AG09319 (cell line): ENCODE results near the gene SCAMP2.
"Not testable (repeated sequence)": the region's sequence is repeated elsewhere in the genome, so short reads cannot be mapped to it uniquely, and the experiment has no call there.

ENCODE experiments used
- DNase-seq: peaks from one replicate; pipeline ENCODE4 v3.0.0-alpha.2; 2010; ENCODE audit warnings: low read depth; ENCODE audit errors: extremely low read depth
- TF ChIP-seq, protein P1 (sequence below): IDR thresholded peaks from 2 replicates; pipeline ENCODE4 v1.5.1; 2011; ENCODE audit warnings: low read depth, mild to moderate bottlenecking, inconsistent platforms, low read length, moderate library complexity

SCAMP2 gene

DNA sequence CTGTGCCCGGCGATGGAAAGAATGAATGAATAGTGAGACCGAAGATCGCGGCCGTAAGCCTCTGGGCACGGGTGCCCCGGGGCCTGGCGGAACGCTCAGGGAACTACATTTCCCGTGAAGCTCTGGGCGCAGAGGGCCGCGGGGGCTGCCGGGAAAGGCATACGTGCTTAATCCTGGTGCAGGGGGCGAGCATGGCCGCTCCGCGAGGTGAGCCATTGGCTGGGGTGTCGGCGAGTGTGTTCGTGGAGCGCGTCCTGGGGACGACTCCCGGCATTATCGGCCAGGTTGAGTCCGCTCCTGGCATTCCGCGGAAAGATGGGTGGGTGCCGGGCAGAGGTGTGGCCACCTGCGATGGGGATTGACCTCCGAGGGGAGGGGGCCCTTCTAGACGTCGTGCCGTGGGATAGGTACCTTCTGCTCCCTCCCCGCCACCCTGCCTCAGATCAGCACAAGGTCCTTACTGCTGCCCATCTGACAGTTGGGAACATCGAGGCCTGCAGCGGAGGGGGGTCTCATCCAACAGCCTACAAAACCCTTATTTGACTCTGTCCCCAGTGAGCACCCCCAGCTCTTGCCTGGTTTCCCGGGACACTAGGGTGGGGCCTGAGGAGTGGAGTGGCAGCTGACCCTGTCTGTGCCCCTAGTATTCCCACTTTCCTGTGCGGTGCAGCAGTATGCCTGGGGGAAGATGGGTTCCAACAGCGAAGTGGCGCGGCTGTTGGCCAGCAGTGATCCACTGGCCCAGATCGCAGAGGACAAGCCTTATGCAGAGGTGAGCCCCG is 16.9 kb upstream of the SCAMP2 start, which contains the start of gene MPI:
TSS of gene MPI (plus strand) at position 160 of the 782 bp plus-strand sequence. CDS start at position 192, 32 bp downstream.
- no peak for DNase-seq
- TF ChIP-seq, protein P1, sequence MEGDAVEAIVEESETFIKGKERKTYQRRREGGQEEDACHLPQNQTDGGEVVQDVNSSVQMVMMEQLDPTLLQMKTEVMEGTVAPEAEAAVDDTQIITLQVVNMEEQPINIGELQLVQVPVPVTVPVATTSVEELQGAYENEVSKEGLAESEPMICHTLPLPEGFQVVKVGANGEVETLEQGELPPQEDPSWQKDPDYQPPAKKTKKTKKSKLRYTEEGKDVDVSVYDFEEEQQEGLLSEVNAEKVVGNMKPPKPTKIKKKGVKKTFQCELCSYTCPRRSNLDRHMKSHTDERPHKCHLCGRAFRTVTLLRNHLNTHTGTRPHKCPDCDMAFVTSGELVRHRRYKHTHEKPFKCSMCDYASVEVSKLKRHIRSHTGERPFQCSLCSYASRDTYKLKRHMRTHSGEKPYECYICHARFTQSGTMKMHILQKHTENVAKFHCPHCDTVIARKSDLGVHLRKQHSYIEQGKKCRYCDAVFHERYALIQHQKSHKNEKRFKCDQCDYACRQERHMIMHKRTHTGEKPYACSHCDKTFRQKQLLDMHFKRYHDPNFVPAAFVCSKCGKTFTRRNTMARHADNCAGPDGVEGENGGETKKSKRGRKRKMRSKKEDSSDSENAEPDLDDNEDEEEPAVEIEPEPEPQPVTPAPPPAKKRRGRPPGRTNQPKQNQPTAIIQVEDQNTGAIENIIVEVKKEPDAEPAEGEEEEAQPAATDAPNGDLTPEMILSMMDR, result no peak

DNA sequence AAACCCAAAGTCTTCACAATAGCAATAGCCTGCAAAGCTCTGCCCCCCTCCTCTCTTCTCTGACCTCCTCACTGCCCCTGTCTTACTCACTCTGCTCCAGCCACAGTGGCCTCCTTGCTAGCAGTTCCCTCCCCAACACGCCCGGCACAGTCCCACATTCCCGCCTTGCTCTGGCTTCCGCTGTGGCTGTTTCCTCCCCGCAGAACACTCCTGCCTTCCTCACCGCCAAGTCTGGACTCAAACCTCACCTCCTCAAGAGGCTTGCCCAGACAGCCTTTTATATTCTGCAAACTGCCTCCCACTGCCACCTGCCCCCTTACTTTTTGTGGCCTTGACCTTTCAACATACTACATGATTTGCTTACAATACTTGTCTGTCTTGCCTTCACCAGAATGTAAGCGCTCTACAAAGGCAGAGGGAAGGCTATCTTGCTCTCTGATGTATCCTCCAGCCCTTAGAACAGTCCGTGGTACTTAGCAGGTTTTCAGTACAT is 16.3 kb upstream of the SCAMP2 start:
- DNase-seq, result no peak
- TF ChIP-seq, protein P1, result no peak

DNA sequence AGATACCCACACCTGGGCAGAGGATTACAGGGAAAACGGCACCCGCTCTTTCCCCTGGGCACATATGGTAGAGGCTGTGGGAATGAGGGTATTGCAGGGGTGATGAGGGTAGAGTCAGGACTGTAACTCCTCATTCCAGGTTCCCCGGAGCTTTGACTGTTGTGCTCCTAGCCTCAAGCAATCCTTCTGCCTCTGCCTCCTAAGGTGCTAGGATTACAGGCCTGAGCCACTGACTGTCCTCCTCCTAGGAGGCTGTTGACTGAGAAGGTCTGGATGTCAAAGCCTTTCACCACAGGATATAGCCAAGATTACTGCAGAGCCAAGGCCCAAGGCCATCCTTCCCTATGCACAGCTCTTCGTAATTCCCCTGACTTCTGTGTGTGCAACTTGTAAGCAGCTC is 15.6 kb upstream of the SCAMP2 start:
- TF ChIP-seq, protein P1, result no peak
- no peak for DNase-seq

DNA sequence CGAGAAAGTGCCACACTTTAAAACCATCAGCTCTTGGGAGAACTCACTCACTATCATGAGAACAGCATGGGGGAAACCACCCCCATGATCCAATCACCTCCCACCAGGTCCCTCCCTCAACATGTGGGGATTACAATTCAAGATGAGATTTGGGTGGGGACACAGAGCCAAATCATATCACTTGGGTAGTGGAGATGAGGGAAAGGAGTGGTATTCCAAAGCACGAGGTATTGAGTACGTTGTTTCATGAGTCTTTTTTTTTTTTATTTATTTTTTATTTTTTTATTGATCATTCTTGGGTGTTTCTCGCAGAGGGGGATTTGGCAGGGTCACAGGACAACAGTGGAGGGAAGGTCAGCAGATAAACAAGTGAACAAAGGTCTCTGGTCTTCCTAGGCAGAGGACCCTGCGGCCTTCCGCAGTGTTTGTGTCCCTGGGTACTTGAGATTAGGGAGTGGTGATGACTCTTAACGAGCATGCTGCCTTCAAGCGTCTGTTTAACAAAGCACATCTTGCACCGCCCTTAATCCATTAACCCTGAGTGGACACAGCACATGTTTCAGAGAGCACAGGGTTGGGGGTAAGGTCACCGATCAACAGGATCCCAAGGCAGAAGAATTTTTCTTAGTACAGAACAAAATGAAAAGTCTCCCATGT is 14.5 kb upstream of the SCAMP2 start:
- not testable (repeated sequence) for DNase-seq

DNA sequence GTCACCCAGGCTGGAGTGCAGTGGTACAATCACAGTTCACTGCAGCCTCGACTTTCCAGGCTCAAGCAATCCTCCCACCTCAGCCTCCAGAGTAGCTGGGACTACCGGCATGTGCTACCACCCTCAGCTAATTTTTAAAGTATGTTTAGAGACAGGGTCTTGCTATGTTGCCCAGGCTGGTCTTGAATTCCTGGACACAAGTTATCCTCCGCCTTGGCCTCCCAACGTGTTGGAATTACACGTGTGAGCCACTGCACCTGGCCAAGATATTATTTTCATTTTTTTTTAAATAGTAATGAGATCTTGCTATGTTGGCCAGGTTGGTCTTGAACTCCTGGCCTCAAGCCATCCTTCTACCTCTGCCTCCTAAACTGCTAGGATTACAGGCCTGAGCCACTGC is 12.3 kb upstream of the SCAMP2 start:
- TF ChIP-seq, protein P1, result no peak
- no peak for DNase-seq

DNA sequence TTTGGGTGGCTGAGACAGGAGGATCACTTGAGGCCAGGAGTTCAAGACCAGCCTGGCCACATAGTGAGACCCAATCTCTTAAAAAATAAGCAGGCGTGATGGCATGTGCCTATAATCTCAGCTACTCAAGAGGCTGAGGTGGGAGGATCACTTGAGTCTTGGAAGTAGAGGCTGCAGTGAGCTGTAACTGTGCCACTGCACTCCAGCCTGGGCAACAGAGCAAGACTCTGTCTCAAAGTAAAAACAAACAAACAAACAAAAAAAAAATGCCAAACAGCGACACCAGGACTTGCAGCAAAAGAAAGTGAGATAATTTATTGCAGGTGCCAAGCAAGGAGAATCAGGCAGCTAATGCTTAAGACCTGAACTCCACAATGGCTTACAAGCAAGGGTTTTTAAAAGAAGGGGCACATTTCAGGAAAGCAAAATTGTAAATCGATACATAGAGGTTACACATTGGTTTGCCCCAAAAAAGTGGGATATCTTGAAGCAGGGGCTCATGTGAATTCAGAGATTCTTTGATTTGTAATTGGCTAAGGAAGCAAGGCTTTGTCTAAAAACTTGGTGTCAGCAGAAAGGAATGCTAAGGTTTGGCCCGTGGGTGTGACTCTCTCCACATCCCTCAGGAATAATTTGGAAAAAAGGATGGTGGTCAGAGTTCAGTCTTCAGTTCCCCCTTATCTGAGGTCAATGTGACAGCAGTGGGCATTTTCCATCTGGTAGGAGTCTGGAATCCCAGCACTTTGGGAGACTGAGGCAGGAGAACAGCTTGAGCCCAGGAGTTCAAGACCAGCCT is 11.5 kb upstream of the SCAMP2 start:
- TF ChIP-seq, protein P1, result no peak
- no peak for DNase-seq

DNA sequence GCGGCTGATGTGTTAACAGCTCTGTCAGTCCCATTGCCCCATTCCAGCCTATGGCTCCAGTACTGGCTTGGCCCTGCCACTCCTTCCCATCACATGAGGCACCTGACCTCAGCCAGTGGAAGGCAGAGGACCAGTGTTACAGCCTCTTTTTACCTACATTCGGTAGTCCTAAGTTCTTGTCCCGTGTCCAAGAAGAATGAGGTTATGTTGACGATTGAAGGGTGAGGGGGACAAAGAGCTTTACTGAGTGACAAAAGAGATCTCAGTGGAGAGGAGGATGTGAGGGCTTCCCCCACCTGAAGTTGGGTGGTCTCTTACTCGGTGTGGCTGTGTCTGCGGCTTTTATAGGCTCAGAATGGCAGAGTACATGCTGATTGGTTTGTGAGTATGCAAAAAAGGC is 9.4 kb upstream of the SCAMP2 start:
- no peak for DNase-seq
- TF ChIP-seq, protein P1, result no peak
